GOT3 (cell line): ENCODE results near the gene C20orf173.
"Not testable (repeated sequence)": the region's sequence is repeated elsewhere in the genome, so short reads cannot be mapped to it uniquely, and the experiment has no call there.

ENCODE experiments used
- DNase-seq: peaks from one replicate; lab custom pipeline; 2025; ENCODE audit warnings: mixed read lengths; lab: John Stamatoyannopoulos, UW

The C20orf173 gene

GRCh38 chr20:35529552-35529951 lies at the start of gene C20orf173:
TSS of gene C20orf173 (minus strand) at chr20:35529652. CDS start at chr20:35529373, 279 bp downstream.
- DNase-seq: no peak

- DNase-seq: no peak
Measured at GRCh38 chr20:35579196-35579595, 49.7 kb upstream of the C20orf173 start.

GRCh38 chr20:35578469-35578868 lies 49.0 kb upstream of the C20orf173 start:
- no peak for DNase-seq

- no peak for DNase-seq
Measured at GRCh38 chr20:35576816-35577215, 47.4 kb upstream of the C20orf173 start.

- no peak for DNase-seq
Measured at GRCh38 chr20:35575958-35576357, 46.5 kb upstream of the C20orf173 start.

GRCh38 chr20:35572838-35573237 lies 43.4 kb upstream of the C20orf173 start:
- DNase-seq: no peak

GRCh38 chr20:35571555-35571954 lies 42.1 kb upstream of the C20orf173 start:
- DNase-seq: no peak

GRCh38 chr20:35568645-35569044 lies 39.2 kb upstream of the C20orf173 start:
- DNase-seq: no peak

- DNase-seq: no peak
Measured at GRCh38 chr20:35564905-35565304, 35.5 kb upstream of the C20orf173 start.

GRCh38 chr20:35563834-35564233 lies 34.4 kb upstream of the C20orf173 start:
- no peak for DNase-seq

GRCh38 chr20:35562541-35563110 lies 33.2 kb upstream of the C20orf173 start:
- no peak for DNase-seq

- DNase-seq: no peak
Measured at GRCh38 chr20:35561671-35562070, 32.2 kb upstream of the C20orf173 start.

- DNase-seq: no peak
Measured at GRCh38 chr20:35561268-35561667, 31.8 kb upstream of the C20orf173 start.

GRCh38 chr20:35560541-35560940 lies 31.1 kb upstream of the C20orf173 start:
- no peak for DNase-seq

- no peak for DNase-seq
Measured at GRCh38 chr20:35560105-35560511, 30.7 kb upstream of the C20orf173 start.

- no peak for DNase-seq
Measured at GRCh38 chr20:35559042-35559693, 29.7 kb upstream of the C20orf173 start.

GRCh38 chr20:35558451-35558850 lies 29.0 kb upstream of the C20orf173 start:
- DNase-seq: no peak

GRCh38 chr20:35556871-35557270 lies 27.4 kb upstream of the C20orf173 start:
- DNase-seq: no peak

- no peak for DNase-seq
Measured at GRCh38 chr20:35555951-35556645, 26.6 kb upstream of the C20orf173 start.

GRCh38 chr20:35555461-35555860 lies 26.0 kb upstream of the C20orf173 start:
- not testable (repeated sequence) for DNase-seq

GRCh38 chr20:35552914-35553313 lies 23.5 kb upstream of the C20orf173 start:
- DNase-seq: no peak

- no peak for DNase-seq
Measured at GRCh38 chr20:35551503-35551902, 22.1 kb upstream of the C20orf173 start.

- no peak for DNase-seq
Measured at GRCh38 chr20:35547329-35547728, 17.9 kb upstream of the C20orf173 start.
